MM.1S (cell line): ENCODE data around the gene GLB1L2.

Experiments used
- DNase-seq: peaks from one replicate; pipeline ENCODE4 v3.0.0-alpha.2; 2015
- H2AFZ ChIP-seq: fragments of 300-600 bp; sonication (generic); 2 replicates; pipeline ENCODE4 v1.6.0; 2016; ENCODE audit warnings: antibody characterized with exemption, low read length
- H3F3A ChIP-seq: fragments of 300-600 bp; sonication (generic); 2 replicates; pipeline ENCODE4 v1.6.1; 2016; ENCODE audit warnings: mild to moderate bottlenecking, antibody characterized with exemption, low read length, moderate library complexity, mixed read lengths; ENCODE audit not compliant: insufficient read depth
- H3K27ac ChIP-seq: fragments of 300-600 bp; sonication (generic); 2 replicates; pipeline ENCODE4 v1.5.1; 2016; ENCODE audit warnings: mild to moderate bottlenecking, low read length
- H3K27me3 ChIP-seq: fragments of 300-600 bp; sonication (generic); replicated peaks from 2 replicates; pipeline ENCODE4 v1.6.0; 2016; ENCODE audit warnings: low read length; ENCODE audit not compliant: insufficient read depth
- H3K36me3 ChIP-seq: fragments of 300-600 bp; sonication (generic); replicated peaks from 2 replicates; pipeline ENCODE4 v1.6.1; 2016; ENCODE audit warnings: mild to moderate bottlenecking, low read length, mixed read lengths; ENCODE audit not compliant: insufficient read depth
- H3K4me1 ChIP-seq: fragments of 300-600 bp; sonication (generic); 2 replicates; pipeline ENCODE4 v1.6.1; 2016; ENCODE audit warnings: low read length, mixed read lengths
- H3K4me2 ChIP-seq: fragments of 300-600 bp; sonication (generic); 2 replicates; pipeline ENCODE4 v1.6.0; 2016; ENCODE audit warnings: low read depth, low read length
- H3K4me3 ChIP-seq: fragments of 300-600 bp; sonication (generic); 2 replicates; pipeline ENCODE4 v1.5.1; 2016; ENCODE audit warnings: low read length, mixed read lengths
- H3K79me2 ChIP-seq: fragments of 300-600 bp; sonication (generic); 2 replicates; pipeline ENCODE4 v1.6.1; 2016; ENCODE audit warnings: mixed run types, low read length, mixed read lengths
- H3K9ac ChIP-seq: fragments of 300-600 bp; sonication (generic); 2 replicates; pipeline ENCODE4 v1.6.1; 2016; ENCODE audit warnings: low read length, mixed read lengths
- H3K9me2 ChIP-seq: fragments of 300-600 bp; sonication (generic); replicated peaks from 2 replicates; pipeline ENCODE4 v1.6.1; 2016; ENCODE audit warnings: mild to moderate bottlenecking, low read length, mixed read lengths; ENCODE audit not compliant: insufficient read depth
- H3K9me3 ChIP-seq: fragments of 300-600 bp; sonication (generic); replicated peaks from 2 replicates; pipeline ENCODE4 v1.6.1; 2016; ENCODE audit warnings: mild to moderate bottlenecking, low read length, mixed read lengths; ENCODE audit not compliant: insufficient read depth
- H4K20me1 ChIP-seq: fragments of 300-600 bp; sonication (generic); 2 replicates; pipeline ENCODE4 v1.6.1; 2016; ENCODE audit warnings: mild to moderate bottlenecking, low read length, moderate library complexity, mixed read lengths; ENCODE audit not compliant: insufficient read depth
- EZH2 ChIP-seq: fragments of 300-600 bp; sonication (generic); optimal IDR thresholded peaks from 2 replicates; pipeline ENCODE3; 2017; ENCODE audit warnings: low read depth, mild to moderate bottlenecking, antibody characterized with exemption, low read length, mixed read lengths
- EZH2phosphoT487 ChIP-seq: fragments of 300-600 bp; sonication (generic); IDR thresholded peaks from 2 replicates; pipeline ENCODE4 v1.6.1; 2018; ENCODE audit warnings: antibody characterized with exemption, low read length
- TF ChIP-seq, protein P1 (sequence below): fragments of 300-600 bp; sonication (generic); IDR thresholded peaks from 2 replicates; pipeline ENCODE4 v1.5.1; 2016; ENCODE audit warnings: antibody characterized with exemption, low read length, mixed read lengths

Gene GLB1L2

DNA sequence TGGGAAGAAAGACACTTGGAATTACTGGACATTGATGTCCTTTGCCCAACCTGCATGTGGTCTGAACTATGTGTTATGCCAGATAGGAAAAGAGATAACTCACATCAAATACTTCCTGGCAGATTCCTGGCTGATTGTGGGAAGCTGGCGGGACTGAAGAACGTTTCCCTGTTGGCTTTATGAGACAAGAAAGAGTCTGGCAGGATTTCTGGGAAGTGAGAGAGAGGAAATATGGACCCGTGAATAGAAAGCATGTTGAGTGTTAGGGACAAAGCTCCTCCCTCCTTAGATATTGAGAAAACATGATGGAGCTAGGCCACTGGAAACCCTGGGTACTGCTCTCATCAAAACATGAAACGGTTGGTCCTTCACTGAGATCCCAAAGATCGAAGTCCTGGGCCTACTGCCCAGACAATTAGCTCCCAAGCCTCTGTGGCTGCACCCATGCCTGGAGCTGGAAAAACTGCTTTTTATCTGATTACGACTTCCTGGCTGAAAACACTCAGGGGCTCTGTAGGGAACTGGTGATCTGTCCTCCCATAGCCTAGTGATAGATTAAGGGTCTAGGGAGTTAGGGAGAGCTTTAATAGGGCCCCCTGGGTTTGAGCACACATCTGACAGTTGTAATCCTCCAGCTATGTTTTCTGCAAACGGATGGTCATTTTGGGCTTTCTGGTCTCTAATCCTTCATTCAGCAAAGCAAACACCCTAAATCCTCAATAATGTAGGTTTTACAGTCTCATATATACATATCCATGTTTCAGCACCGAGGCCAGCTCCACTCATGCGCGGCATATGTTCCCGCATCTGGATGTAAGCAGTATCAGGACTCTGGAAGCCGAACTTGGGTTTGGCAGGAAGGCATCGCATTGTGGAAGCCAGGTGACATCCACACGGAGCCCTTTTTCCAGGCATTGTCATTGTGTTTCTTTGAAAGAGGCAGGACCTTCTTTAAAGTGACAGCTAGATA lies 86.4 kb downstream of the GLB1L2 start:
- TF ChIP-seq, protein P1, sequence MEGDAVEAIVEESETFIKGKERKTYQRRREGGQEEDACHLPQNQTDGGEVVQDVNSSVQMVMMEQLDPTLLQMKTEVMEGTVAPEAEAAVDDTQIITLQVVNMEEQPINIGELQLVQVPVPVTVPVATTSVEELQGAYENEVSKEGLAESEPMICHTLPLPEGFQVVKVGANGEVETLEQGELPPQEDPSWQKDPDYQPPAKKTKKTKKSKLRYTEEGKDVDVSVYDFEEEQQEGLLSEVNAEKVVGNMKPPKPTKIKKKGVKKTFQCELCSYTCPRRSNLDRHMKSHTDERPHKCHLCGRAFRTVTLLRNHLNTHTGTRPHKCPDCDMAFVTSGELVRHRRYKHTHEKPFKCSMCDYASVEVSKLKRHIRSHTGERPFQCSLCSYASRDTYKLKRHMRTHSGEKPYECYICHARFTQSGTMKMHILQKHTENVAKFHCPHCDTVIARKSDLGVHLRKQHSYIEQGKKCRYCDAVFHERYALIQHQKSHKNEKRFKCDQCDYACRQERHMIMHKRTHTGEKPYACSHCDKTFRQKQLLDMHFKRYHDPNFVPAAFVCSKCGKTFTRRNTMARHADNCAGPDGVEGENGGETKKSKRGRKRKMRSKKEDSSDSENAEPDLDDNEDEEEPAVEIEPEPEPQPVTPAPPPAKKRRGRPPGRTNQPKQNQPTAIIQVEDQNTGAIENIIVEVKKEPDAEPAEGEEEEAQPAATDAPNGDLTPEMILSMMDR = no peak
- no peak for TF ChIP-seq EZH2phosphoT487
- TF ChIP-seq EZH2 = no peak
- H3K36me3 ChIP-seq = no peaks in the 10 kb centered on the region
- no peak overlapping the region for H3K4me3 ChIP-seq
- no peaks in the 10 kb centered on the region for H4K20me1 ChIP-seq
- H3K9me3 ChIP-seq = no peaks in the 10 kb centered on the region
- H2AFZ ChIP-seq = no peak overlapping the region
- no peaks in the 10 kb centered on the region for H3K9me2 ChIP-seq
- H3K4me1 ChIP-seq = no peaks in the 10 kb centered on the region
- no peaks in the 10 kb centered on the region for H3K79me2 ChIP-seq
- H3K9ac ChIP-seq = no peak overlapping the region
- H3K27me3 ChIP-seq = no peaks in the 10 kb centered on the region
- H3K27ac ChIP-seq = no peak overlapping the region
- no peaks in the 10 kb centered on the region for H3F3A ChIP-seq
- no peak overlapping the region for H3K4me2 ChIP-seq
- no peak for DNase-seq

DNA sequence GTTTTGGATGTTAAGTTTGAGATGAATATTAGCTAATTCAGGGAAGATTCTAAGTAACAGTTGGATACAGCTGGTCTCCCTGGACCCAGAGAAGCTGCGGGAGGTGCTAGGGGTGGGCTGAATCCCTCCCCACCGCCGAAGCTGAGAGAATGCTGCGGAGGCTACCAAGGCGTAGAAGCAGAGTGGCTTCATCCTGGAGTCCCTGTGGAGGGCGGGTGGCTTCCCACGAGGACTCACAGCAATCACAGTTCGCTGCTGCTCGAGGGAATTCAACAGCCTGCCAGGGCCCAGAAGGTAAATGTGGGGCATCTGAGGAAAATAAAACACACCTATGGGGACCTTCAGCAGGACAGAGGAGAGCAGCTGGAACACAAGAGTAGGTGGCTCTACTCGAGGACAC lies 91.3 kb downstream of the GLB1L2 start:
- no peaks in the 10 kb centered on the region for H3F3A ChIP-seq
- no peak for TF ChIP-seq EZH2
- H2AFZ ChIP-seq = no peak overlapping the region
- no peaks in the 10 kb centered on the region for H3K79me2 ChIP-seq
- DNase-seq = no peak
- H3K36me3 ChIP-seq = no peaks in the 10 kb centered on the region
- no peaks in the 10 kb centered on the region for H3K27me3 ChIP-seq
- no peak overlapping the region for H3K4me2 ChIP-seq
- no peak overlapping the region for H3K27ac ChIP-seq
- H3K4me1 ChIP-seq = no peaks in the 10 kb centered on the region
- H3K9me3 ChIP-seq = no peaks in the 10 kb centered on the region
- no peak overlapping the region for H3K4me3 ChIP-seq
- no peaks in the 10 kb centered on the region for H3K9me2 ChIP-seq
- no peaks in the 10 kb centered on the region for H4K20me1 ChIP-seq
- H3K9ac ChIP-seq = no peak overlapping the region

DNA sequence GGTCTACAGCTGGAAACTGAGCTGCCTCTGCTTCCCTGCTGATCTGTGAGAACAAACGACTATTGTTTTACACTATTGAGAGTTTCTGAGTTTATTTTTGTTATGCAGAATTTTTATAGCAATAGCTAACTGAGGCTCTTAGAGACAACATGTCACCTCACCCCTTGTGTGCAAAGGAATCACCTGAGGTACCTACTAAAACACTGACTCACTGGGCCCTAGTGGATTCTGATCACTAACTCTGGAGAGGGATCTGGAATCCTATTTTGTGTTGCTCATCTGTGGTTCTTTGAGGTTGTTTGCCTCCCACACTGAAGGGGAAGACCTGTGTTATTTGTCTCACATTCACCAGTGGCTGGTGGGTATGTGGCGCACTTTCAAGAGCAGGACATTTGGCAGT lies 93.6 kb downstream of the GLB1L2 start:
- Histone ChIP-seq H3F3A (no peaks in the 10 kb centered on the region), H3K4me1 (no peaks in the 10 kb centered on the region), H3K4me2 (no peak overlapping the region), H3K9me3 (no peaks in the 10 kb centered on the region), H3K36me3 (no peaks in the 10 kb centered on the region), H2AFZ (no peak overlapping the region), H3K79me2 (no peaks in the 10 kb centered on the region), H4K20me1 (no peaks in the 10 kb centered on the region), H3K9me2 (no peaks in the 10 kb centered on the region), H3K27me3 (no peaks in the 10 kb centered on the region), H3K27ac (no peak overlapping the region), H3K9ac (no peak overlapping the region), H3K4me3 (no peak overlapping the region)
- no peak for DNase-seq
- TF ChIP-seq EZH2 (no peak), EZH2phosphoT487 (no peak)
- TF ChIP-seq, protein P1 = no peak
